NCI-H748 (cell line): ENCODE measurements around the gene FYCO1.

Experiments used
- DNase-seq: peaks from one replicate; lab custom pipeline; 2025; ENCODE audit not compliant: unreplicated experiment; lab: John Stamatoyannopoulos, UW

The FYCO1 gene

GRCh38 chr3:45943207-45943846, 52.3 kb downstream of the FYCO1 start, which contains the start of gene CXCR6:
Gene CXCR6 (plus strand): TSS chr3:45943464. CDS start chr3:45946482, 3,018 bp downstream.
- DNase-seq = no peak

DNA sequence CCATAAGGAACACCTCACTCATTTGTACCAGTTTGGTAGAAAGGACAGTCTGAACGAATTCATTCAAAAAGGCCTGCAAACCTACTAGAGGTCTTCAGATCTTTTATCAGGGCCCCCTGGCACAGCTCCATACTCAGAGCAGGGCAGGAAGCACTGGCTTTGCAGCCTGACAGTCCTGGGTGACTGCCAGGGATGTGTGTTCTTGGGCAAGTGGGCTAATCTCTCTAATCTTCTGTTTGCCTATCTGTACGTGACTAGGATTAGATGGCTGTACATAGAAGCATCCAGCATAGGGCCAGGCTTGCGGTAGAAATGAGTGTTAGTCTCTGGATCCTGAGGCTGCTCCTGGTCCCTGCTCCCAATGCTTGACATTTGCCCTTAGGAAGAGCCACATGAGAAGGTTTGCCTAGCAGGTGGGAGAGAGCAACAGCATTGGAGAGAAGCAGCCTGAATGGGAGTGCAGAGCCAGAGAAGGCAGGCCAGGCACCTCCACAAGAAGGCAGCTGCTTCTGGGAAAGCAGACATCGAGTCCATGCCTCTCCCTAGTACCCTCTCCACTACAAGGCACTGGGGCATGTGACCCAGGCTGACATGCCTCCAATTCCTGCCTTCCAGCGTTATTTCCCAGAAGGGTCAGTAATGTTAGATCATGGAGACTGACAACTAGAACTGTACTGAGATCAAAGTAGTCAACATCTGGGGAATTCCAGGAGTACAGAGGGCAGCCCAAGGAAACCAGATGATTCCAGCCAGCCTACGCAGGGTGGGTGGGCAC, 53.4 kb downstream of the FYCO1 start:
- no peak for DNase-seq

GRCh38 chr3:45940781-45941365, 54.8 kb downstream of the FYCO1 start:
- no peak for DNase-seq

DNA sequence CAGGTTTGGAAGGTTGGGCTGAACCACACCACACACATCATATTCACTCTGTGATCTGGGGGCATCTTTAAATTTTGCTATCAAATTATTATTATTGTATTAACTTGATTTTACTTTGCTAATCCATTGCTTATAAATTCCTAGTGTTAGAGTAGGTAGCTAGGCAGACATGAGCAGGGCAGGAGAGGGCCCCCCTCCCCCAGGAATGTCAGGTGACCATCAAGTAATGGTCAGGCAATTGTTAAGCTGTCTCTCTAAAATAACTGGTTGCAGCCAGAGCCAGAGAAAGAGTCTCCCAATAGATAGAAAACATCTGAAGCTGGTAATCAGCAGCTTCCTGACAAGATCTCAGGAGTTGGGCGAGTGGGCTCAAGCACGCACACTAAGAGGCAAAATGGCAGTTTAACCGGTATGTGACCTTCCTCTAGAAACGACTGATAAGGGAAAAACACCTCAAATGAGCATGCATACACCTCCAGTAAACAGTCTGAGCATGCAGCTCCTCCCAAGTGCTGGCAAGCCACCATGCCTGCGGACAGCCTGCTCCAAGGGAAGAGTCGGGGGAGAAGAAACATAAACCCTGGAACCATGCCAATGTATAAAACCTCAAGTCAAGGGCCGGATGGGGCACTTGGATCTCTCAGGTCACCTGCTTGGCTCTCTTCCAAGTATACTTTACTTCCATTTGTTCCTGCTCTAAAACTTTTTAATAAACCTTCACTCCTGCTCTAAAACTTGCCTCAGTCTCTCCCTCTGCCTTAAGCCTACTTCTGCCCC, 55.4 kb downstream of the FYCO1 start:
- no peak for DNase-seq

GRCh38 chr3:45939341-45939771, 56.3 kb downstream of the FYCO1 start:
- no peak for DNase-seq

DNA sequence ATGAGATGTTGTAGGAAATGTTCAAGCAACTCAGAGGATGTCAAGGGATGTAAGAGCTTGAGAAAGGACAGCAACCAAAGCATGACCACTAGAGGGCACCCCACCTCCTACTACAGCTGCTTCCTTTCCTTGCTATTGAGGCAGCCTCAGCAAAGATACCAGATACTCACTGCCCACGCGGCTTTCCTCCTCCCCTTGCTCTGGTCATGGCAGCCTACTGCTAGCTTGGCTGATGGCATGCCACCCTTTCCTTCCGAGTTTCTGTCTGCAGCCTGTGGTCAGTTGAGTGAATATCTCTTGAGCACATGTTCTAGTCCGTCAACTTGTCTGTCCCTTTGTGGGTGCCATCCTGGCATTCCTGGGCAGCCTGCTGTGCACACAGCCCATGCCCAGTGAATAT, 56.8 kb downstream of the FYCO1 start:
- peak; percentile 62 for DNase-seq

- DNase-seq = no peak
These were observed 57.6 kb downstream of the FYCO1 start for GRCh38 chr3:45938043-45938435.

DNA sequence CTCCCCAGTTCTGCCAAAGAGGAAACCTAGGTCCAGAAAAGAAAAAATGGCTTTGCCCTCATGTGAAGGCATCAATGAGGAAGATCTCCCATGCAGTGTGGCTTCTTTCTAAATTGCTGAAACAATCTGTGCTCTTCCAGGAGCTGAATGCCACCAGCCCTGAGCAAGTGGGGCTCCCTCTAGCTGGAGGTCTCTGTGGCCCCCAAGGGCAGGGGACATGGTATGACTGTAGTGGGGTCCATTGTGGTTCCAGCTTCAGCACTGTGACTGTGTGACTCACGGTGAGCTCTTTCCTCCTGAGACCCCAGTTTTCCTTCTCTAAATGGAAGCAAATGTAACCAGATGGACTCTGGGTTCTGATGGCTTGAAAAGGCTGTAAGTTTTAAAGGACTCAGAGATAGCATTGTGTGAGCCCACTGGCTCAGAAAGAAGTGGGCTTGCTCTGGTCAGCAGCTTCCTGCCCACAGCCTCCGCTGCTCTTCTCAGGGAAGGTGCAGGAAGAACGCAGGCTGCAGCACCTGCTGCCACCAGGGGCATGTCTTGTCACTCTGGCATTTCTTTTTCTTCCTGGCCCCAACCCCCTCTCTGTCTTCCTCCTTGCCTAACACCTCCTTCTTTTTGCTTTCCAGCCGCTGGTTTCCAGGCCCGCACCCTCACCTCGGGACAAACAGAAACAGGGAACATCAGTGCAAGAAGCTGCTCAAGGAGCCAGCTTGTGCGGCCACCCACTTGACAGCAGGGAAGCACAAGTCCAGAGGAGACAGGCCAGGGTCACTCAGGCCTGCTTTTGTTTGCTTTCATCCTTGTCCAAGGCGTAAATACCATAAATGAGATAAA, 58.2 kb downstream of the FYCO1 start:
- DNase-seq = no peak

- no peak for DNase-seq
These were observed 59.4 kb downstream of the FYCO1 start for GRCh38 chr3:45936261-45936660.

DNA sequence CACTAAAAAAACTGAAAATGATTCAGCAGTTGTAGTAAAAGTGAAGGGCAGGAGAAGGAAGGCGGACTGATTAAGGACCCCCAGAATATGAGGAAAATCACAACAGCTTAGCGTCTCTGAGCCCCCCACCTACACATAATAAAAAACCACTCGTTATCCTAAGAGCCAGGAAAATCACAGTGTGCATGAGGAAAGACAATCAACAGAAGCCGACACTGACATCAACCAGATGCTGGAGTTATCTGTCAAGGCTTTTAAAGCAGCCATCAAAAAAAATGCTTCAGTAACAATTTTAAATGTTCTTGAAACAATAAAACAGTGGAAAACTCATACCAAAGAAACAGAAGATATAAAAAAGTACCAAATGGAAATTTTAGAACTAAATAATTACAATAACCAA, 62.0 kb downstream of the FYCO1 start:
- no peak for DNase-seq

DNA sequence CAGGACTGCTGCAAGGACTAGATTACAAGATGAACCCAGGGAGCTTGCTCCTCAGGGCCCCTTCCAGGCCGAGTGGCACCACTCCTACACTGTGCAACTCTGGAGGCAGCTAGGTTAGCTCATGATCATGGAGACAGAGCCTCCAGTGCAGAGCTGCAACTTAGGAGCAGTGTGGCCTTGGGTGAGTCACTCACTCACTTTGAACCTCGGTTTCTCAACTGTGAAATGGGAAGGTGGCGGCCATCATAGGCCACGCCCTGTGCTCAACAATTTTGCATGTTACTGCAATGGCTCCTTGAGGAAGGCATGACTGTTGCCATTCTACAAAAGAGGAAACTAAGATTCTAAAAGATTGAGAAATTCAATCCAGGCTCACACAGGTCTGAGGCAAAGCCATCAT, 63.5 kb downstream of the FYCO1 start:
- DNase-seq = no peak

GRCh38 chr3:45931496-45931895, 64.1 kb downstream of the FYCO1 start:
- DNase-seq = no peak

DNA sequence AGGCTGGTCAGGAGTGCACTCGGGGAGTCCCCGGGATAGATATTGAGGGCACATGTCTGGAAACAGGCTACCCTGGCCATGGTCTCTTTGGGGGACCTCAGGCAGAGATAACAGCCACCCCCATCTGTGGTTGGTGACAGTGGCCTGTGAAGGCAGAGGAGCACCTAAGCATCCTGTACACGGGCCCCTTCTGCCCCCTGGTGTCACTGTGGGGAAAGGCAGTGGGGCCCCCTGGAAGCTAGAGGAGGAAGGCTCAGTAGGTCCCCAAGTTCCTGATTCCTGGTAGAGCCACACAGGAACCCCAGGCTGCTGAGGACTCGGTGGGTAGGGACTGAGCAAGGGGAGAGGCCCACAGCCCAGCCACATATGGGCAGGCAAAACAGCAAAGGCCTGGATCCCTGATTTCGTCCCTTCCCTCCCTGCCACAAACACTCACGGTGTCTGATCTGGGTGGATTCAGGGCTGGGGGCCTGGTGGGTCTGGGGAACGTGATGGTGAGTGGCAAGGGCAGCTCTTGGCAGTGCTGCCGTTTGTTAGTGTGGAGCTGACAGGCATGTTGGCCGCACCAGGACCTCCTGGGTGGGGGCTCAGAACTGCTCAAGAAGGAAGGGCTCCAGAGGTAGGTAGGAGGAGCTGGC, 66.5 kb downstream of the FYCO1 start:
- peak; percentile 12 for DNase-seq

- DNase-seq = no peak
These were observed 67.7 kb downstream of the FYCO1 start for GRCh38 chr3:45927881-45928280.

DNA sequence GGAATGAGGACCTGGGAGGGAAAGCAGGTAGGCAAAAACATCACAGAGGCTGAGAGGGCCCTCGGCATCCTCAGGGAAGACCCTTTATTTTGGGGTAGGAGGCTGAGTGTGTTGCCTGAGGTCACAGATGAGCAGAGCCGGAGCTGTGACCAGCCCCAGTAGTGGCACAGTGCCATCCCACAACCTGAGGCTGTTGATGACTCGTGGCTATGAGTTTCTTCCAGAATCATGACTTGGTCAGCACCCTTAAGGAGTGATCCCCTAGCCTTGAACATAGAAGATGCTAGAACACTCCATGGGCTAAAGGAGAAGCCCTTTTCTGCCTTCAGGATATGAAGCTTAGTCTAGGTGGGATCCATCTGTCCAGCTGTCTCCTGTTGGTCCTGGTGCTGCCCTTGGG, 71.9 kb downstream of the FYCO1 start:
- no peak for DNase-seq

GRCh38 chr3:45922950-45923590, 72.6 kb downstream of the FYCO1 start:
- DNase-seq = no peak

DNA sequence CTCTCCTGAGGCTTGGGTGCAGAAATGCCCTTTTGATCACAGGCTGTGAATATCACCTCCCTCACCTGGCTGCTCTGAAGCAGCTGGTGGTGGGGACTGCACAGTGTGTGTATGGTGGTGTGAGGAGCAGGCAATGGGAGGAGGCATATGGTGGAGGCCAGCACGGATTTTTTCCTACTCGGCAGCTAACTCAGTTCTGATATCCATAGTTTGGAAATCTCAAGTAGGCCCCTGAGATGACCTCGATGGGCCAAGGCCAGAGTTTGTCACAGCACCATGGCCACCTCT, 73.6 kb downstream of the FYCO1 start:
- no peak for DNase-seq

- no peak for DNase-seq
These were observed 74.2 kb downstream of the FYCO1 start for GRCh38 chr3:45921158-45922038.
